ENCODE measurements around the gene REM2.

REM2 gene

GRCh38 chr14:22842211-22843122, 40.6 kb upstream of the REM2 start:
- peak; percentile 21 to 63 for DNase-seq
- H3K9me3 ChIP-seq, result no peaks in the 10 kb centered on the region
- H3K4me3 ChIP-seq, result no peak overlapping the region
- peak overlapping the region; percentile 92 to 97 for H3K27ac ChIP-seq
- no peak for TF ChIP-seq CTCF (IDR thresholded peaks at IDR 0.05)
- intact Hi-C loops (cut with DNase I; ENCODE audit: low total_unique reads), result loop anchor here (5.0 kb wide), 1 partner anchor 140 kb away; the partner anchor contains the start of gene AJUBA
- peaks cover 8 to 76% (median 50%) of the 10 kb centered on the region in 4 donors for H3K4me1 ChIP-seq
- H3K36me3 ChIP-seq, result peaks cover 56 to 63% (median 61%) of the 10 kb centered on the region in 3 donors
- no peaks in the 10 kb centered on the region for H3K27me3 ChIP-seq

- peak overlapping the region; percentile 92 to 97 for H3K27ac ChIP-seq
- intact Hi-C loops (cut with DNase I; ENCODE audit: low total_unique reads), result loop anchor here (5.0 kb wide), 1 partner anchor 139 kb away; the partner anchor contains the start of gene AJUBA
- no peaks in the 10 kb centered on the region for H3K27me3 ChIP-seq
- H3K4me1 ChIP-seq, result peaks cover 8 to 81% (median 57%) of the 10 kb centered on the region in 4 donors
- peak in 1 of 2 donors; percentile 59 for DNase-seq
- H3K9me3 ChIP-seq, result no peaks in the 10 kb centered on the region
- H3K4me3 ChIP-seq, result no peak overlapping the region
- no peak for TF ChIP-seq CTCF (IDR thresholded peaks at IDR 0.05)
- peaks cover 56 to 63% (median 61%) of the 10 kb centered on the region in 3 donors for H3K36me3 ChIP-seq
Observed at GRCh38 chr14:22843123-22843925, 39.7 kb upstream of the REM2 start.

DNA sequence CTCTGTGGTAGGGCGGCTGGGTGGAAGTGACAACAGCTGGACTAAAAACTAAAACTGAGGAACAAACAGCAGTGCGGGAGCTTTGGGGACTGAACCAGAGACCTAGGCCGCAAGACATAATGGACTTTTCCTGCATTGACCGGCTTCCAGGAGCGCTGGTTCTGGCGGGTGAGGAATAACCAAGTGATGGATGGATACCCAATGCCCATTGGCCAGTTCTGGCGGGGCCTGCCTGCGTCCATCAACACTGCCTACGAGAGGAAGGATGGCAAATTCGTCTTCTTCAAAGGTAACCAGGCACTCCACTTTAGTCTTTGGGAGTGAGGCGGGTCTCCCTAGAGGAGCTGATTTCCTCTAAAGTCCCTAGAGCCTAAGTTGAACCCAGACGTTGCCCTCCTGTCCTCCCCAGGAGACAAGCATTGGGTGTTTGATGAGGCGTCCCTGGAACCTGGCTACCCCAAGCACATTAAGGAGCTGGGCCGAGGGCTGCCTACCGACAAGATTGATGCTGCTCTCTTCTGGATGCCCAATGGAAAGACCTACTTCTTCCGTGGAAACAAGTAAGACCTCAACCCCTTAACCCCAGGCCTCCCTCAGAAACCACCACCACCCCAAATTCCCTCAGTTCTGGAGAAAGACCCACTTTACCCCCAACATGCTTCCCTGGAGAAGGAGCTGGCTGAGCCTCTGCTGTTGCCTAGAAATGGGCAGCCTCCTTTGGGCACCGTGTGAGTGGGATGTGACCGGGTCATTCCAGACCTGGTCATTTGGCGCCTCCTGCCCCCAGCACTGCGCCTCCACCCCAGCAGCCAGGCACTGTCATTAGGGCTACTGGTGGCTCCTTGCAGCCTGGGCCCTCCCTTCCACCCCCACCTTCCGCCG, 38.6 kb upstream of the REM2 start:
- H3K27ac ChIP-seq, result peak overlapping the region; percentile 92 to 97
- intact Hi-C loops (cut with DNase I; ENCODE audit: low total_unique reads), result loop anchor here (5.0 kb wide), 1 partner anchor 138 kb away; the partner anchor contains the start of gene AJUBA
- H3K9me3 ChIP-seq, result no peaks in the 10 kb centered on the region
- no peak overlapping the region for H3K4me3 ChIP-seq
- DNase-seq, result peak in 1 of 2 donors; percentile 60
- TF ChIP-seq CTCF (IDR thresholded peaks at IDR 0.05), result no peak
- H3K27me3 ChIP-seq, result no peaks in the 10 kb centered on the region
- peaks cover 56 to 63% (median 61%) of the 10 kb centered on the region in 3 donors for H3K36me3 ChIP-seq
- peaks cover 8 to 81% (median 57%) of the 10 kb centered on the region in 4 donors for H3K4me1 ChIP-seq

DNA sequence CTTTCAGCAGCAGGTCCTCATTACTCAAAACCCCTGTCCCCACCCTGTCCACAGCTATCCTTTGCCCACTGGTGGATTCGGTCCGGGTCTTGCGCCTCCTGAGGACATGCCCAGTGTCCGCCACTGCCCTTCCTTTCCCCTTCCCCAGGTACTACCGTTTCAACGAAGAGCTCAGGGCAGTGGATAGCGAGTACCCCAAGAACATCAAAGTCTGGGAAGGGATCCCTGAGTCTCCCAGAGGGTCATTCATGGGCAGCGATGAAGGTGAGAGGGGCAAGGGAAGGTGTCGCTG, 38.0 kb upstream of the REM2 start:
- Histone ChIP-seq H3K27ac (peak overlapping the region; percentile 92 to 97), H3K4me3 (no peak overlapping the region), H3K9me3 (no peaks in the 10 kb centered on the region), H3K27me3 (no peaks in the 10 kb centered on the region), H3K36me3 (peaks cover 56 to 63% (median 61%) of the 10 kb centered on the region in 3 donors), H3K4me1 (peaks cover 8 to 81% (median 60%) of the 10 kb centered on the region in 4 donors)
- DNase-seq, result no peak
- intact Hi-C loops (cut with DNase I; ENCODE audit: low total_unique reads), result no loop called here
- no peak for TF ChIP-seq CTCF (IDR thresholded peaks at IDR 0.05)
